K562 (cell line): Measurements from ENCODE around the gene ADAM15. TPM values are rescaled to one million over a fixed set of nuclear protein-coding genes. Genes with fewer than 3 reads are reported as not detected.

Source experiments
- CREB5 ChIP-seq: fragments of 250-450 bp; sonication (Bioruptor Pico); IDR thresholded peaks from 2 replicates; pipeline ENCODE4 v1.5.0; 2020; ENCODE audit warnings: mild to moderate bottlenecking
- DMBX1 ChIP-seq: fragments of 250-450 bp; sonication (Bioruptor Pico); IDR thresholded peaks from 2 replicates; pipeline ENCODE4 v1.8.0; 2022; ENCODE audit warnings: inconsistent platforms, mild to moderate bottlenecking, moderate library complexity, borderline replicate concordance
- GTF3C2 ChIP-seq: IDR thresholded peaks from 3 replicates; pipeline ENCODE4 v1.6.1; 2011; ENCODE audit warnings: borderline replicate concordance, mild to moderate bottlenecking, moderate library complexity; ENCODE audit not compliant: insufficient read length; ENCODE audit errors: extremely low read depth
- NKRF ChIP-seq: fragments of 450-650 bp; IDR thresholded peaks from 2 replicates; pipeline ENCODE4 v1.6.1; 2016; ENCODE audit warnings: borderline replicate concordance
- POLR2G ChIP-seq: fragments of 200-400 bp; formaldehyde crosslinking; IDR thresholded peaks from 2 replicates; pipeline ENCODE4 v1.6.1; 2017; ENCODE audit warnings: low read depth, mild to moderate bottlenecking, antibody characterized with exemption, low read length, moderate library complexity
- RBFOX2 ChIP-seq: fragments of 200-400 bp; formaldehyde crosslinking; IDR thresholded peaks from 2 replicates; pipeline ENCODE4 v1.6.1; 2017; ENCODE audit warnings: low read depth, mild to moderate bottlenecking, low read length, moderate library complexity
- RNF2 ChIP-seq: sonication (generic); IDR thresholded peaks from 2 replicates; pipeline ENCODE4 v1.6.1; 2016
- SIX5 ChIP-seq, 2 experiments: IDR thresholded peaks; 2 replicates each; pipeline ENCODE4 v1.6.1; 2011; ENCODE audit warnings: low read length in 2 of 2, borderline replicate concordance in 1 of 2, low read depth in 1 of 2, mild to moderate bottlenecking in 1 of 2, moderate library complexity in 1 of 2; ENCODE audit not compliant: insufficient read depth in 1 of 2
- ZBTB26 ChIP-seq: fragments of 450-650 bp; formaldehyde crosslinking; IDR thresholded peaks from 2 replicates; pipeline ENCODE4 v1.4.0; 2022; ENCODE audit warnings: missing genetic modification characterization
- ZBTB7A ChIP-seq: IDR thresholded peaks from 2 replicates; pipeline ENCODE4 v1.6.1; 2011; ENCODE audit warnings: low read depth, mild to moderate bottlenecking, low read length, moderate library complexity, borderline replicate concordance; ENCODE audit not compliant: control insufficient read depth
- ZNF592 ChIP-seq: fragments of 450-650 bp; IDR thresholded peaks from 2 replicates; pipeline ENCODE4 v1.6.1; 2017; ENCODE audit warnings: antibody characterized with exemption, mild to moderate bottlenecking
- polyA plus RNA-seq, 8 experiments: library from polyadenylated mRNA; depleted of rRNA in 4 of 8; stranded (reverse) in 5 of 8; unstranded in 3 of 8; fragments of >200 nt; fragmentation: Nextera tagmentation in 2 of 8; fragmentation: Illumina TruSeq in 1 of 8; extraction: Ambion mirVana in 2 of 8; extraction: Trizol in 1 of 8; gene quantifications; 2 replicates each; pipeline versions ENCODE4 v1.2.1 to v1.2.3, GENCODE V29; 2011 to 2014; ENCODE audit warnings: inconsistent platforms in 1 of 8, missing spikeins in 1 of 8
- total RNA-seq, 7 experiments: library from RNA; depleted of rRNA in 6 of 7; stranded (reverse); fragments of >200 nt in 6 of 7; fragmentation: Illumina TruSeq in 2 of 7; extraction: Trizol in 2 of 7; gene quantifications; 2 replicates each; pipeline versions ENCODE4 v1.2.1 to v1.2.3, GENCODE V29; 2011 to 2021; ENCODE audit warnings: low replicate concordance in 1 of 7

The ADAM15 gene
- total and polyA plus RNA-seq, 9 of the 15 experiments (the other 6 are each of a cell fraction or from before 2014, with no cell fraction given), result 0.69 to 72.3 (median 32.8) TPM

- no peak for TF ChIP-seq CREB5
- no peak for TF ChIP-seq ZNF592
- TF ChIP-seq RBFOX2, result peak; percentile 70
- no peak for TF ChIP-seq GTF3C2
- TF ChIP-seq ZBTB26, result no peak
- TF ChIP-seq ZBTB7A, result peak; percentile 87; the same call in 1 of the 2 replicates
- TF ChIP-seq POLR2G, result peak; percentile 80
- TF ChIP-seq SIX5 (IDR thresholded peaks at IDR 0.05; ENCODE audit: borderline replicate concordance in 1 of 2, insufficient read depth in 1 of 2, low read depth in 1 of 2, low read length in 2 of 2), result no peak
- no peak for TF ChIP-seq DMBX1 (CRISPR knock-in tag)
- TF ChIP-seq NKRF, result 0 out of 2 replicates have a peak, but pooled peaks have one; percentile 39
- no peak for TF ChIP-seq RNF2
These were observed 19.8 kb downstream of the ADAM15 start (continued) for GRCh38 chr1:155070721-155071569.
